Measurements from ENCODE around the gene PTPRZ1.

PTPRZ1 gene

GRCh38 chr7:122006687-122007086, 133.7 kb downstream of the PTPRZ1 start:
- H3K4me3 ChIP-seq (ENCODE audit: low read depth, low read length), result no peak overlapping the region
- DNase-seq (ENCODE audit: low read depth), result no peak
- no peak for TF ChIP-seq CTCF (IDR thresholded peaks at IDR 0.05; ENCODE audit: control insufficient read depth, extremely low read depth, insufficient read depth)

DNA sequence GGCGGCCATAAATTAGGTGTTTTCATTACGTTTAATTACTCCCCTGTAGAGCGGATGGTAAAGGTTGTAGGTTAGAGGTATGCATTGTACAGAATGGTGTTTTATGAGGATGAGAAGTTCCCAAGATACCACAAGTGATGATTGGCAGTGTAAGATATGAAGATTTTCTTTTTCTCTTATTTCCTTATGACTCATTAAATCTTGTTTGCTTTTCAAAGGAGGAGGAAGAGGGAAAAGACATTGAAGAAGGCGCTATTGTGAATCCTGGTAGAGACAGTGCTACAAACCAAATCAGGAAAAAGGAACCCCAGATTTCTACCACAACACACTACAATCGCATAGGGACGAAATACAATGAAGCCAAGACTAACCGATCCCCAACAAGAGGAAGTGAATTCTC, 137.2 kb downstream of the PTPRZ1 start:
- H3K4me3 ChIP-seq (ENCODE audit: low read depth, low read length), result no peak overlapping the region
- no peak for TF ChIP-seq CTCF (IDR thresholded peaks at IDR 0.05; ENCODE audit: control insufficient read depth, extremely low read depth, insufficient read depth)
- no peak for DNase-seq (ENCODE audit: low read depth)

GRCh38 chr7:122013065-122013464, 140.1 kb downstream of the PTPRZ1 start:
- DNase-seq (ENCODE audit: low read depth), result no peak
- TF ChIP-seq CTCF (IDR thresholded peaks at IDR 0.05; ENCODE audit: control insufficient read depth, extremely low read depth, insufficient read depth), result no peak
- no peak overlapping the region for H3K4me3 ChIP-seq (ENCODE audit: low read depth, low read length)

GRCh38 chr7:122013630-122014029, 140.7 kb downstream of the PTPRZ1 start:
- H3K4me3 ChIP-seq (ENCODE audit: low read depth, low read length), result no peak overlapping the region
- no peak for DNase-seq (ENCODE audit: low read depth)
- TF ChIP-seq CTCF (IDR thresholded peaks at IDR 0.05; ENCODE audit: control insufficient read depth, extremely low read depth, insufficient read depth), result no peak

- no peak for DNase-seq (ENCODE audit: low read depth)
- TF ChIP-seq CTCF (IDR thresholded peaks at IDR 0.05; ENCODE audit: control insufficient read depth, extremely low read depth, insufficient read depth), result peak; percentile 17
- H3K4me3 ChIP-seq (ENCODE audit: low read depth, low read length), result no peak overlapping the region
These were observed 141.7 kb downstream of the PTPRZ1 start for GRCh38 chr7:122014697-122015096.

DNA sequence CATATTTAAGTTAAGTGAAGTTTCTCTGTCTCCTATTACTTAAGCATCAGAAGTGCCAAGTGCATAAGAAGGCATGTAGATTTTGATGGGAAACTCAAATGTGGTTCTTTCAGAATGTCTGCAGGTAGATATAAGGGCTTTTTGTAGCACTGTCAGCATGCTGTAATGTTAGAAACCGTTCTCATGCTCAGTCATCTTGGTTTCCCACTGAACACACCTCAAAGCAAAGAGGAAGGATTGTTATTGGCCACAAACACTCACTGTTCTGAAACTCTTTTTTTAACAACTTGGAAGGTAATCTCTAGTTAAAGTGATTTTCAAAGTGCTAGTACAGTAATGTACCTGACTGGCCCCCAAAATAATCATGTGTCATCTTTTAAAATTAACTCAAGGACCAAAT, 145.1 kb downstream of the PTPRZ1 start:
- H3K4me3 ChIP-seq (ENCODE audit: low read depth, low read length), result no peak overlapping the region
- DNase-seq (ENCODE audit: low read depth), result no peak
- TF ChIP-seq CTCF (IDR thresholded peaks at IDR 0.05; ENCODE audit: control insufficient read depth, extremely low read depth, insufficient read depth), result no peak

DNA sequence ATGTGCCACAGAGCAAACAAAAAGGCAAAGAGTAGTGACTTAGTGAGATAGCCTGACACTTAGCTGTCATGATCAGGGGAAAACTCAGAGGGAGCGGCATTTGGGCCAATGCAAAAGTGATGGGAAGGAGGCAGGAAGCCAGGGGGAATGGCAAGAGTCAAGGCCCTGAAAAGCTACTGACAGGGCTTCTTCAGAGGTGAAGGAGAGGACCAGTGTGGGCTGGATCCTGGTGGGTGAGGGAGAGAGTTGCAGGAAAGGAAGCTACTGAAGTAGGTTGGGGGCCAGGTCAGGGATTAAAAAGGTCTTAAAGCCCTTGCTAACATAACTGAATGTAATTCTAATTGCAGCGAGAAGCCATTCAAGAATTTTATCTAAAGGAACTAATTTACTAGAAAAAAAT, 154.1 kb downstream of the PTPRZ1 start:
- no peak overlapping the region for H3K4me3 ChIP-seq (ENCODE audit: low read depth, low read length)

More for the DNA sequence above, 154.1 kb downstream of the PTPRZ1 start:
- TF ChIP-seq CTCF (IDR thresholded peaks at IDR 0.05; ENCODE audit: control insufficient read depth, extremely low read depth, insufficient read depth), result no peak
- no peak for DNase-seq (ENCODE audit: low read depth)

All from LNCaP clone FGC (cell line).